ENCODE results near the gene PRKCE. TPM values are rescaled to one million over a fixed set of nuclear protein-coding genes. Genes with fewer than 3 reads are reported as not detected.
"Not testable (repeated sequence)": the region's sequence is repeated elsewhere in the genome, so short reads cannot be mapped to it uniquely, and the experiment has no call there.

Gene PRKCE
- total RNA-seq, 2 donors from 2014 or later, result 6.3 to 30.1 TPM

DNA sequence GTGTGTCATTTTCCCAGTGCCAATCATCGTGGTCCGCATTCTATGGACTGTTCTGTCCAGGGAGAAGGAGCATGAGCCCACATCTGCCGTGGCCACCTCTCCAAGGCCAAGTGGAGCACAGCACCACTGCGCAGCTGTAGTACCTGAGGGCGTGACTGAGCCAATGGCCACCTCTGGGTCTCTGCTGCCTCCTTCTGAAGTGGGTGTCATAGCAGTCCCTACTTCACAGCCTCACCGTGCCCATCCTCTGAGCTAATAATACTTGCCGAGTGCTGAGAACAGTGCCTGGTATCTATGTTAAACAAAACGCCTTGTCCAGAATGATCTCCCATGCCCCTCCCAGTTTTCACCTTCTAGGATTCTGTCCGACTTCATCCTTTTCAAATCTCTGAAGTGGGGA, 256.1 kb downstream of the PRKCE start:
- Mint-ChIP-seq H3K27ac (no peak overlapping the region), H3K27me3 (no peaks in the 10 kb centered on the region), H3K4me1 (ENCODE audit: low read depth in 2 of 2) (peaks cover 7 to 10% of the 10 kb centered on the region in 2 donors), H3K36me3 (no peaks in the 10 kb centered on the region), H3K9me3 (no peaks in the 10 kb centered on the region), H3K4me3 (no peak overlapping the region)
- ATAC-seq (no peak), DNase-seq (ENCODE audit: low spot score) (no peak)

DNA sequence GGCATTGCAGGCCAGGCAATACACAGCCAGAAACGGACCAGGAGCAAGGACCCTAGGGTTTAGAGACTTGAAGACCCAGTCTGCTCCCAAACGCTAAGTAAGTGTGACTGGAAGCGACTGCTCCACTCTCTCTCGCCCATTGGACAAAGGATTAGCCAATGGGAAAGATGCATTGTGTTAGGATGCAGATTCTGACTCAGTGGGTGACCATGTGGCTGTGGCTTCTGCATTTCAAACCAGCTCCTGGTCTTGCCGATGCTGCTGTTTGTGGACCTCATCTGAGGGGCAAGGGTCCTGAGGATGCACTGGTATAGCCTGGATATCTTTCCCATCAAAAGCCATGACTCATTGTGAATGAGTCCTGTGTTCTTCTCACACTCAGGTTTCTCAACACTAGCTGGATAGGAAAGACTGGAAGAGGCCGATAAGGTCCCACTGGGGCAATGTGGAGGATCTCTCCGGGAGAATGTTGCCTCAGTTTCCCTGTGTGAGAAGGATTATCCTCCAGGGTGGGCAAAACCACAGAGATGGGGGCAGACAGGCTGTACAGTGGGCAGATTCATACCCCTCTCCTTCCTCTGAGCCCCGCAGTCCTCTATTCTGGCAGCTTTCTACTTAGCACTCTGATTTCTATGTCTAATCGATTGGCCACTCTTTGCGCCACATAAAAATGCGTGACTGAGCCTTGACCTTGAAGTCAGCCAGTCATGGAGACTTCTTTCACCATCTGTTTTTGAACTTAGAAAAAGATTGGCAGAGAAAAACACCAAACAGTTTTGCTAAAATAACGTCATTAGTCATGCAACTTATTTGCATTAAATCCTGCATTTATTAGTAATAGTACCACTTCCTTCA, 257.1 kb downstream of the PRKCE start:
- Mint-ChIP-seq H3K9me3 (no peaks in the 10 kb centered on the region), H3K4me3 (no peak overlapping the region), H3K27ac (no peak overlapping the region), H3K27me3 (no peaks in the 10 kb centered on the region), H3K36me3 (no peaks in the 10 kb centered on the region), H3K4me1 (ENCODE audit: low read depth in 2 of 2) (peaks cover 7 to 10% of the 10 kb centered on the region in 2 donors)
- DNase-seq (ENCODE audit: low spot score) (no peak), ATAC-seq (no peak)

DNA sequence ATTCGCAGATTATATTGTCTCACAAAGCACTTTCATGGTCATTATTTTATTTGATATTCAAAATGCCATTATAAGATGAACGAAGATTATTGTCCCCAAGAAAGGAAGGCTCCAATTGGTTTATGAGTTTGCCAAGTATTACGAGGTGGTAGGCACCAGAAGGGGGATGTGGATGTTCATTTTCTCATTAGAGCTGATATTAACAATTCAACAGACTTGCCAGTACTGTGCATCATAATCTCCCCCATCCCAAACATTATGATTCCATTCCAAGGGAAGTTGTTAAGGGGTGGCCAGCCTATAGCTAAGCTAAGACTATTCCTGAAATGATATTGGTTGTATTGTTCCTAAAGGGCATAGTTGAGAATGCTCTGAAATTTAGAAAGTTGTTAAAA, 257.7 kb downstream of the PRKCE start:
- H3K9me3 Mint-ChIP-seq, result no peaks in the 10 kb centered on the region
- H3K4me3 Mint-ChIP-seq, result no peak overlapping the region
- peaks cover 7 to 10% of the 10 kb centered on the region in 2 donors for H3K4me1 Mint-ChIP-seq (ENCODE audit: low read depth in 2 of 2)
- no peak for ATAC-seq
- H3K36me3 Mint-ChIP-seq, result no peaks in the 10 kb centered on the region
- no peak for DNase-seq (ENCODE audit: low spot score)
- no peaks in the 10 kb centered on the region for H3K27me3 Mint-ChIP-seq
- no peak overlapping the region for H3K27ac Mint-ChIP-seq

DNA sequence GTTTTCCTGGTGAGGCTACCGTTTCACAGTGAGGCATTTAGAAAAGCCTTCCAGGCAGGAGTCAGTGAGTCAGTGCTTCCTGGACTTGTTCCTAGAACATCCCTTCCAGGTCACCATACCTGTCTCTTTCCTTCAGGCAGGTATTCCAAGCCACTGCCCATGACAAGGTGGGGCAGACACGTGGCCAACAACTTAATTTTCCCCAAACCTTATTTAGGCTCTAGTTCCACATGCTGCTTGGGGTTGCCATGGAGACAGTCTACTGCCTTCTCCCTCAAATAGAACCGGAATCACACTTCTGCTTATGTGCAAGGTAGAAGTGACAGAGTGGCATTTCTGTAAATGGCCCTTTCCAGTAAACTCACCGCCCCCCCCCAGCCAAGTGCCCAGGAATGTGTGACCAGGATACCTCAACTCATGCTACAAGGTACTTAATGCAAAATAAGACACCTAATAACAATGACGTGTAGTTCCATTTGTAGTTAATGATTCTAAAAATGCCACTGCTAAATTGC, 258.3 kb downstream of the PRKCE start:
- peaks cover 7 to 10% of the 10 kb centered on the region in 2 donors for H3K4me1 Mint-ChIP-seq (ENCODE audit: low read depth in 2 of 2)
- no peaks in the 10 kb centered on the region for H3K36me3 Mint-ChIP-seq
- no peaks in the 10 kb centered on the region for H3K27me3 Mint-ChIP-seq
- ATAC-seq, result no peak
- H3K9me3 Mint-ChIP-seq, result no peaks in the 10 kb centered on the region
- H3K27ac Mint-ChIP-seq, result no peak overlapping the region
- no peak for DNase-seq (ENCODE audit: low spot score)
- no peak overlapping the region for H3K4me3 Mint-ChIP-seq

DNA sequence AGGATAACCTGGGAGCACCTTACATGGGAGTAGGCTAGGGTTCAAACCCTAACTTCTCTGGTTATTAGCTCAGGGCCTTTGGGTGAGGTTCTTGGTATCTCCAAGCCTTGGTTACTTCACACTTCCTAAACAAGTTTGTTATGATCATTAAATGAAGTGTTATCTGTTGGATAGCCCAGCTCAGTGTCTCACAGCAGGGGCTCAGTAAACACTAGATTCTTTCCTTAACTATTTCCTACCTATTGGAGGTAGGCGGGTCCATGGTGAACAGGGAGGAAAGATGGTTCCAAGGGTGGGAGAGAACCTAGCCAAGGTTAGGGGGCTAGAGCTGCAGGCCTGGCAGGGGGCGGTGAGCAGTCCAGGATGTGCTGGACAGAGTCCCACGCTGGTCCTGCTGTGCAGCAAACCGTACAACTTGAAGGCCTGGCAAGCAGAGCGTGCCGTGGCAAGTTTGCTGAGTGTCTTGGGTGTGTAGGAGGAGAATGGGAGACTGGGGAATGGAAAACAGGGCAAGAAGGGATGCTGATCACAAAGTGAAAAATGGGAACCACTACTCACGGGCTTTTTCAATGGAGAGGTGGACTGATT, 259.1 kb downstream of the PRKCE start:
- Mint-ChIP-seq H3K9me3 (no peaks in the 10 kb centered on the region), H3K4me1 (ENCODE audit: low read depth in 2 of 2) (peaks cover 7 to 11% of the 10 kb centered on the region in 2 donors), H3K27ac (peak overlapping the region in 1 of 2 donors; percentile 68), H3K27me3 (no peaks in the 10 kb centered on the region), H3K4me3 (no peak overlapping the region), H3K36me3 (no peaks in the 10 kb centered on the region)
- no peak for ATAC-seq
- no peak for DNase-seq (ENCODE audit: low spot score)

DNA sequence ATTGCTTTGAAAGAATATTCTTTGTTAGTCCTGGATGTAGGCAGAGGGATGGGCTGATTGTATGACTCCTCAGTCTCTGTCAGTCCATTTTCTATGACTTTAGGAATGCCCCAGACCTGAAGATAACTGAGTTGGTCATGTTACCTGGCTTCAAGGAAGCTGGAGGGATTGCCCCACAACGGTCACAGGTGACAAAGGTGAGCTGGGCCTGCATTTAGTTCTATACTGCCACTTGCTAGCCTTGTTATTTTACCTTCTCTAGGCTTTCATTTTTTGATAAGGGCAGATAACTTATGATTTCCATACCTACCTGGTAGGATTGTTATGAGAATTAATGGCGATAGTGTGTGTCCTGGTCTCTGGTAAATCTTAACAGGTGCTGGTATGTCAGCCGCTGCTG, 260.1 kb downstream of the PRKCE start:
- no peak overlapping the region for H3K4me3 Mint-ChIP-seq
- ATAC-seq, result no peak
- H3K36me3 Mint-ChIP-seq, result no peaks in the 10 kb centered on the region
- no peak overlapping the region for H3K27ac Mint-ChIP-seq
- no peaks in the 10 kb centered on the region for H3K9me3 Mint-ChIP-seq
- H3K27me3 Mint-ChIP-seq, result no peaks in the 10 kb centered on the region
- DNase-seq (ENCODE audit: low spot score), result no peak
- H3K4me1 Mint-ChIP-seq (ENCODE audit: low read depth in 2 of 2), result peaks cover 7 to 15% of the 10 kb centered on the region in 2 donors

DNA sequence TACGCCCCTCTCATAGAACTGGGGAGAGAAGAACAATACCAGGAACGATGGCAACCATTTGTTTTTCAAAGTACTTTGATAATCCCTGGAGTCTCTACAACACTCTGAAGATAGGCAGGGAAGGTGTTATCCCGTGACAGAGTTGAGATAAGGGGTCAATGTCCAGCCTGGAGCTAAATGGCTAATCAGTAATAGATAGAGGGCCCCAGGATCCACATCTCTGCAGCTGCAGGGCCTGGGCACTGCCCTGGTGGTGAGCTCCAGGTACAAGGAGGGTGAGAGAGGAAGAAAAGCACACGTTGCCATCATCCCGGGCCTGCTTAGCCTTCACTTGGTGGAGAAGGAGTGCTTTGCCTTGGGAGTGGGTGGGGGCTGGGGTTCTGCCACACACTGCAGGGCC, 260.6 kb downstream of the PRKCE start:
- Mint-ChIP-seq H3K27me3 (no peaks in the 10 kb centered on the region), H3K36me3 (no peaks in the 10 kb centered on the region), H3K4me3 (no peak overlapping the region), H3K4me1 (ENCODE audit: low read depth in 2 of 2) (peaks cover 7 to 15% of the 10 kb centered on the region in 2 donors), H3K9me3 (no peaks in the 10 kb centered on the region), H3K27ac (no peak overlapping the region)
- ATAC-seq (peak in 1 of 2 donors; percentile 39), DNase-seq (ENCODE audit: low spot score) (no peak)

DNA sequence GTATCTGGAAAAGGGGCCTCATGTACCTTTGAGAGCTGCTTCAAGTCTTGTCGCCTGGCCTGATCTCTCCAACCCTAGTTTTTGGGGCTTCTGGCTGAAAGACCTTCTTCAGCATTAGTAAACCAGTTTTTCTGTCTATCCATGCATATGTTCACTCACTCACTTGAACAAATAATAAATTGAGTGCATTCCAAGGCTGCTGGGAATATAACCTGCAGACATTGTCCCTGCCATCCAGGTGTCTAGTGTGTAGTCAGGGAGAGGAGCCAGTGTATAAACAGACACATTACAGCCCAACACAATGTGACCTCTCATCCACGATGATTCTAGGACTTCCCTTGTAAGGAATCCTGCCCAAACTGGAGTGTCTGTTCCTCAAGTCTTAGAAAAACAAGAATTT, 262.1 kb downstream of the PRKCE start:
- Mint-ChIP-seq H3K36me3 (no peaks in the 10 kb centered on the region), H3K27ac (no peak overlapping the region), H3K9me3 (no peaks in the 10 kb centered on the region), H3K4me3 (no peak overlapping the region), H3K4me1 (ENCODE audit: low read depth in 2 of 2) (peaks cover 7 to 15% of the 10 kb centered on the region in 2 donors), H3K27me3 (no peaks in the 10 kb centered on the region)
- no peak for ATAC-seq
- DNase-seq (ENCODE audit: low spot score), result no peak

DNA sequence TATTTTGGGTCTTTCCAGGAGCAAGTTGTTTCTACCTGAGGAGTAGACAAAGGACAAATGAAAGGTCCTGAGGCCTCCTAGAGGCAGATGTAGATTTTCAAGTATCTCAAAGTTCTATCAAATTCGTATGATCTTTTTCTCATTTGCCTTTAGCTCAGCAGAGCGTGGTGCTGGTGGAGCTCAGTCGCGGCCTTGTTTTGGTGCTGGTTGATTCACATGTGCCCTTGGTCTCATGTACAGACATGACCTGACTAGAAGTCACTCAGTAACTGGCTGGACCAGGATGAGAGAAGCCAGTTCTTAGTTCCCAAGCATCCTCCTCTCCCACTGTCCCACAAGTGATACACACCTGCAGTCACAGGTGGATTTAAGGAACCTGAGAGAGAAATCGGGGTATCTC, 264.0 kb downstream of the PRKCE start:
- no peaks in the 10 kb centered on the region for H3K9me3 Mint-ChIP-seq
- H3K36me3 Mint-ChIP-seq, result no peaks in the 10 kb centered on the region
- peaks cover 2 to 10% of the 10 kb centered on the region in 2 donors for H3K4me1 Mint-ChIP-seq (ENCODE audit: low read depth in 2 of 2)
- ATAC-seq (no peak), DNase-seq (ENCODE audit: low spot score) (no peak)
- H3K27ac Mint-ChIP-seq, result no peak overlapping the region
- H3K4me3 Mint-ChIP-seq, result no peak overlapping the region
- H3K27me3 Mint-ChIP-seq, result no peaks in the 10 kb centered on the region

DNA sequence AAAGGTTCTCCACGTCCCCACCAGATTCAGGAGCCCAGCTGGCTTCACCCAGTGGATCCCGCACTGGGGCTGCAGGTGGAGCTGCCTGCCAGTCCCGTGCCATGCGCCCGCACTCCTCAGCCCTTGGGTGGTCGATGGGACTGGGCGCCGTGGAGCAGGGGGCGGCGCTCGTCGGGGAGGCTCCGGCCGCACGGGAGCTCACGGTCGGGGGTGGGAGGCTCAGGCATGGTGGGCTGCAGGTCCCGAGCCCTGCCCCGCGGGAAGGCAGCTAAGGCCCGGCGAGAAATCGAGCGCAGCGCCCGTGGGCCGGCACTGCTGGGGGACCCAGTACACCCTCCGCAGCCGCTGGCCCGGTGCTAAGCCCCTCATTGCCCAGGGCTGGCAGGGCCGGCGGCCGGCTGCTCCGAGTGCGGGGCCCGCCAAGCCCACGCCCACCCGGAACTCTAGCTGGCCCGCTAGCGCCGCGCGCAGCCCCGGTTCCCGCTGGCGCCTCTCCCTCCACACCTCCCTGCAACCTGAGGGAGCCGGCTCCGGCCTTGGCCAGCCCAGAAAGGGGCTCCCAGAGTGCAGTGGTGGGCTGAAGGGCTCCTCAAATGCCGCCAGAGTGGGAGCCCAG, 266.2 kb downstream of the PRKCE start:
- DNase-seq (ENCODE audit: low spot score); H3K27ac Mint-ChIP-seq: not testable (repeated sequence)

DNA sequence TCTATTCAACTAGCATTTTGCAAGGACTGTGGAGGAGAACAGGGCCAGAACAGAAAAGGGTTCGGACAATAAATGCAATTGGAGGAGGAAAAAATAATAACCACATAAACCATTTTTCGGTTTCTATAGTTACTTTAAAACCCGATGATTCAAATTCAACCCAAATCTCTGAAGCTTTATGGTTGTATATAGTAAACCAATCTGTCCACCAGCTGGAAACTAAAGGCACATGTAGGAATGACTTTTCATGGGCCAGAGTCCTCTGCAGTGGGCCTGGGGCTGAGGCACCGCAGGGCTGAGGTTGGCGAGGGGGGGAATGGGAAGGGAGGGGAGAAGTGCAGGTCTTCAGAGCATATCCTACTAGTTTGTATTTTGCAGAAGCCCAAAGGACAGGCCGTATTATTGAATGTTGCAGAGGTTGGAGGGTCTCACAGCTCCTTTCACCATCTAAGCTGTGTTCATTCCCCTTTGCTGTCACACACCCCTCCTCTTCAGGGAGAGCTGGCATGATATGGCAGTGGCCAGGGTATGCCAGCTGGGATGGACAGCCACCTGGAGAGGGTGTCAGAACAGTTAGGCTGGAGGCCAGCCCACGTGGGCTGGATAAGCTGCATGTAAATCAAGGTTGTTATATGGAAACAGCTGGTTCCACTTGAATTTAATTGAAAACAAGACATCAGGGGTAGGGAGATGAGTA, 267.1 kb downstream of the PRKCE start:
- no peak for DNase-seq (ENCODE audit: low spot score)
- H3K9me3 Mint-ChIP-seq, result no peaks in the 10 kb centered on the region
- no peaks in the 10 kb centered on the region for H3K27me3 Mint-ChIP-seq
- peaks cover 0 to 7% of the 10 kb centered on the region in 2 donors for H3K4me1 Mint-ChIP-seq (ENCODE audit: low read depth in 2 of 2)
- no peak overlapping the region for H3K4me3 Mint-ChIP-seq
- H3K36me3 Mint-ChIP-seq, result no peaks in the 10 kb centered on the region
- H3K27ac Mint-ChIP-seq, result no peak overlapping the region
- ATAC-seq, result peak in 1 of 2 donors; percentile 15

More for the DNA sequence above, 266.2 kb downstream of the PRKCE start:
- H3K4me1 Mint-ChIP-seq (ENCODE audit: low read depth in 2 of 2); H3K27me3 Mint-ChIP-seq; H3K9me3 Mint-ChIP-seq; ATAC-seq; H3K4me3 Mint-ChIP-seq; H3K36me3 Mint-ChIP-seq: not testable (repeated sequence)

DNA sequence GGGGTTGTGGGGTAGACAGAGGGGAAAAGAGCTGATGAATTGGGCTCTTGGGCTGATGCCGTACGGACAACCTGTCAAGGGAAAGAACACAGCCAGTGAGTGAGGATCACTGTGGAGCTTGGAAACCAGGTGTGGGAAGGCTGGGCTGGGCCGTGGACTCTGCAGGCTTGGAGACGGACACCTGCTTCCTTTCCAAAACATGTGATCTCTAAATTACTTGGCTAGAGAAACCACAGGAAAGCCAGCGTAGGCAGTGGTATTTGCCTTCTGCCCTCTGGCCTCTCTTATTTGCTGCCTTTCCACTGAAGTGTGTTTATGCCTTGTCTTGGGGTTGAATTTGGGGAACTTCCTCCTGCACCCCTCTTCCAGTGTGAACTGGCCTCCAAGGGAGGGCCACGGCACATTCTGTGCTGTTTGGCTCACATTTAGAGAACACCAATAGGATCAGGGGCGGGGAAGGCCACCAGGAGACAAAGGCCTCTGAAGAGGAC, 267.7 kb downstream of the PRKCE start:
- Mint-ChIP-seq H3K27ac (no peak overlapping the region), H3K9me3 (no peaks in the 10 kb centered on the region)

DNA sequence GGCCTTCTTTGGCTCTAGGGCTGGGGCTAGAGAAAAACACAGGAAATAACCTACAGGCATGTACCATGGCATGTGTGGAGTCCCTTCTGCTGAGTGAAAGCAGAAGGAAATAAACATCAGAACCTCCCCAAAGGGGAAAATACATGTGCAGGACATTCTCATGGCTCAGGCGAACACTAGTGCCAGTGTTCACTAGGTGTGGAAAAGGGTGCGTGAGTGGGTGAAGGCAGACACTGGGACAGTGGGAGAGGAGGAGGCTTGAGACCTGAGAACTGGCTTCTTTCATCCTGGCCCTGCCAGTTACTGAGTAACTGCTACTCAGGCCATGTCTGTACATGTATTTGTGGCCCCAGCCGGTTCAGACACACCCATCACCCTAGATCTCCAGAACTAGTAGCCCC, 268.2 kb downstream of the PRKCE start:
- no peak for DNase-seq (ENCODE audit: low spot score)
- no peaks in the 10 kb centered on the region for H3K27me3 Mint-ChIP-seq
- H3K9me3 Mint-ChIP-seq, result no peaks in the 10 kb centered on the region
- H3K36me3 Mint-ChIP-seq, result no peaks in the 10 kb centered on the region
- H3K4me1 Mint-ChIP-seq (ENCODE audit: low read depth in 2 of 2), result peaks cover 0 to 7% of the 10 kb centered on the region in 2 donors
- H3K27ac Mint-ChIP-seq, result no peak overlapping the region
- ATAC-seq, result no peak
- no peak overlapping the region for H3K4me3 Mint-ChIP-seq

More for the DNA sequence above, 267.7 kb downstream of the PRKCE start:
- Mint-ChIP-seq H3K36me3 (no peaks in the 10 kb centered on the region), H3K4me1 (ENCODE audit: low read depth in 2 of 2) (peaks cover 0 to 7% of the 10 kb centered on the region in 2 donors), H3K4me3 (no peak overlapping the region), H3K27me3 (no peaks in the 10 kb centered on the region)
- DNase-seq (ENCODE audit: low spot score) (no peak), ATAC-seq (peak in 1 of 2 donors; percentile 15)
